ENCODE measurements around the gene RAP1GAP.

Gene RAP1GAP

DNA sequence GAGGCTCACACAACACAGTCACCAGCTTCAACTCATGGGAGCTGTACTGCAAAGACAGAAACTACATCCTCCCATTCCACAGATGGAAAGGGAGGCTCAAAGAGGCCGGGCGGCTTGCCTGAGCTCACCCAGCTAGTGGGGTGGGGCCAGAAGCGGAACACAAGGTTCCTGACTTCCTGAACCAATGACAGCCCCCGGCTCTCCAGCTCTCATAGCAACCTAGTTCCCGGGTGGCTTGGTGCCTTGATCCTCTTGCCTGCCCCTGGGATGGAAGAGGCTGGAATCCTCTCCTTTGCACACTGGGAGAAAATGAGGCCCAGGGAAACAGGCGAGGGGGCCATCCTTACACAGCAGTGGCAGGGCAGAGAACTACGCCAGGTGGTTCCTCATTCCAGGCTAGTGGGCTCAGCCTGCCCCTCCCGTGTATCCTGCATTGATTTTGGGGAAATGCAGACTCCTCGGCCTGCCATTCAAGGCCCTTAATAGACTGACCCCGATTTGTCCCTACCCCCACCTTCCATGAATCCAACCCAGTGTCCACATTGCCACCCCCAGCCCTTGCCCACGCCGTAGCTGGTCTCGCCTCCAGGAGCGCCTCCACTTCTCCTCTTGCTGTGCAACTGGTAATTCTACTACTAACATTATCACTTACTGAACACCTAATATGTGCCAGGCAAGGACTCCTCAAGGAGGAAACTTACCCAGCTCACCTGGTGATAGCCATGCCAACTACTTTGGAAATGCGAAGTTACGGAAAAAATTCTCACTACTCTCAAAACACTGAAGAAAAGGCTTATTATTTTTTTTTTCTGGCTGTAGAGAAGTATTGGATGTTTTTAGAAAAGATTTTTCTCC, 5.0 kb downstream of the RAP1GAP start:
- in situ Hi-C loops (cut with MboI; ENCODE audit: low sequenced_read_pairs): loop anchor here (25.0 kb wide), 1 partner anchor 298 kb away; no protein-coding TSS in a partner anchor

DNA sequence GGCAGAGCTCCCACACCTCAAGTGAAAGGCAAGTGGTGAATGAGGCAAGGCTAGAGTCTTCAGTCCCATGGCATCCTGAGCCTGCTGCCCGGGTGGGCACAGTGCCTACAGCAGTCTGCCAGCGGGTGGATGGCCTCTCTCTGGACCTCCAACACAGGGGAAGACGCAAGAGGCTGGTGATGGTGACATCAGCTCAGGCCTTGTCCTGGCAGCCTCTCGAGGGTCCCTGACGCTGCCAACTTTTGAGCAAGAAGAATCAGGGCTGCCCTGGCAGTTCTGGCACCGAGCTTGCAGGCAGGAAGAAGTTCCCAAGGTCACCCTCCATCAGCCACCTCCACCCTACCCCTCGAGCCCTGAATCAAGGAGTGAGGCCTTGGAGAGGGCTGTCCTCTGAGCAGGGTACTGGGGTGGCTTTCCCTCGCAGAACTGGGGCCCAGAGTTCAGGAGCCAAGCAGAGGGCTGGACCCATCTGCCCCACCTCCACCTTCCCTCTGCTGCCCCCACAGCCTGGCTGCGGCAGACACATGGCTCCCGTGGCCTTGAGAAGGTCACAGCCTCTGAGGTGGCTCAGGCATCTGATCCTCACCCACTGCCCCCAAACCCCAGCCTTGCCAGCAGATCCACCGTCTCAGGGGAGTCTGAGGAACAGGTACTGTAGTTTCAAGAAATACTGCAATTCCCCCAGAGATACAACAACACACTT, 5.8 kb downstream of the RAP1GAP start:
- in situ Hi-C loops (cut with MboI; ENCODE audit: low sequenced_read_pairs): loop anchor here (25.0 kb wide), 1 partner anchor 299 kb away; no protein-coding TSS in a partner anchor

DNA sequence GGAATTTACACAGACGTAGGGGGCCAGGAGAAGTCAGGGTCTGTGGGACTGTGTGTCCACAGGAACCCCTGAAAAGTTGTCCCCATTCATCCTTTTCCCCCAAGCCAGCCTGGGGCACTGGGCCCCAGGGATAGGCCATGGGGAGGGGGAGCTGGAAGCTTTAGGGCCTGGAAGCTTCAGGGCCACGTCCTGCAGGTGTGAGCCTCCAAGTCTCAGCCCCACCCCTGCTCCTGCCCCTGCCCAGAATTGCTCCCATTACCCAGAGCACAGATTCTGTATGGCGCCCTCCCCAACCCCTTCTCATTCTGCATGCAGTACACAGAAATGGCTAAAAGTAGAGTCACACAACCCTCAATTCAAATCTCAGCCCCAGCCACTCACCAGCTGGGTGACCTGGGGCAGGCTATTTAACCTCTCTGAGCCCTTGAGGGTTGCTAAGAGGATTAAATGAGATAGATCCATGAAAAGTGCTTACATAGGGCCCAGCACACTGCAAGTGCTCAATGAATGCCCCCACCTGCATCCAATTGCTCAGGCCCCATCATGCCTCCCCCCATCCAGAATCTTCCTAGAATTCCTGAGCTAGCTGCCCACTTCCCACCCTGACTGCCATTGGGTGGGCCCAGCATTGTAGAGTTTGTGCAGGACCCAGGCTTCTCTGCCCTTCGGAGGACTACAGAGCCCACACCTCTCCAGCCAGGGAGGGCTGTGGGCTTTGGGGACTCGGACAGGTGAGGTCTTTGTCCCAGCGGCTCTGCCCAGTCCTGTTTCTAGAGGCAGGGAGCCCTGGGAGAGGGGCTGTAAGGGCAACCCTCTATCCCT, 6.5 kb downstream of the RAP1GAP start:
- in situ Hi-C loops (cut with MboI; ENCODE audit: low sequenced_read_pairs): loop anchor here (25.0 kb wide), 1 partner anchor 300 kb away; no protein-coding TSS in a partner anchor

DNA sequence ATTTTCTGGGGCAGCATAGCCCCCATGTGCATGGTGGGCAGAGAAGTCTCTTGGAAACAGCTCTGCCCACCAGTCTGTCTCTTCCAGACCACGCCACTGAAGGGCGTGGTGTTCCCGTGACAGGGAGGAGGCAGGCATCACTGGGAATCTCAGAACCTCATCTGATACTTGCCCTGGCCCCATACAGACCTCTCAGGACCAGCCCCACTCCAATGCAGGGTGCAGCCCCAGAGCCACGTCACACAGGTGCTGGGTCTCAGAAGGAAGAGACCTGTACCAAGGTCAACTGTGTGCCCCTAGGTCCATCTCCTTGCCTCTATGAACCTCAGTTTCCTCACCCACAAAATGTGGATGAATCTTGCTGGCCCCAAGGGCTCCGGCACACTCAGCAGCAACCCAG, 7.3 kb downstream of the RAP1GAP start:
- in situ Hi-C loops (cut with MboI; ENCODE audit: low sequenced_read_pairs): loop anchor here (25.0 kb wide), 1 partner anchor 300 kb away; no protein-coding TSS in a partner anchor

DNA sequence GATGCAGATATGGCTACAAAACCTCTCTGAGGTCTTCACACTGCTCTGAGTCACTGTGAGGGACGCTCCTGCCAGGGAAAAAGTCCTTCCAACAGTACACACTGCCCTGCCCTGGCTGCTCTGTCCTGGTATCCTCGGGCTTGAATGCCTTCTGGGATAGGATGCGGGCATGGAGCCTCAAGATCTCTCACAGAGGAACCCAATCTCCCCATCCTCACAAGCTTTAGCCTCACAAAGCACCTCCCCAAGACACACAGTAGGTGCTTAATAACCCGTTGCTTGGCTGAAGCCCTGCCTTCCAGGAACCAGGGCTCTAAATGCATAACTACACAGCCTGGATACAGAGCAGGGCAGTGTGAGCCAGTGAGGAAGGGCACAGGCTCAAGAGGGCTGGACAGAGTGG, 9.2 kb downstream of the RAP1GAP start:
- in situ Hi-C loops (cut with MboI; ENCODE audit: low sequenced_read_pairs): loop anchor here (25.0 kb wide), 1 partner anchor 302 kb away; no protein-coding TSS in a partner anchor

DNA sequence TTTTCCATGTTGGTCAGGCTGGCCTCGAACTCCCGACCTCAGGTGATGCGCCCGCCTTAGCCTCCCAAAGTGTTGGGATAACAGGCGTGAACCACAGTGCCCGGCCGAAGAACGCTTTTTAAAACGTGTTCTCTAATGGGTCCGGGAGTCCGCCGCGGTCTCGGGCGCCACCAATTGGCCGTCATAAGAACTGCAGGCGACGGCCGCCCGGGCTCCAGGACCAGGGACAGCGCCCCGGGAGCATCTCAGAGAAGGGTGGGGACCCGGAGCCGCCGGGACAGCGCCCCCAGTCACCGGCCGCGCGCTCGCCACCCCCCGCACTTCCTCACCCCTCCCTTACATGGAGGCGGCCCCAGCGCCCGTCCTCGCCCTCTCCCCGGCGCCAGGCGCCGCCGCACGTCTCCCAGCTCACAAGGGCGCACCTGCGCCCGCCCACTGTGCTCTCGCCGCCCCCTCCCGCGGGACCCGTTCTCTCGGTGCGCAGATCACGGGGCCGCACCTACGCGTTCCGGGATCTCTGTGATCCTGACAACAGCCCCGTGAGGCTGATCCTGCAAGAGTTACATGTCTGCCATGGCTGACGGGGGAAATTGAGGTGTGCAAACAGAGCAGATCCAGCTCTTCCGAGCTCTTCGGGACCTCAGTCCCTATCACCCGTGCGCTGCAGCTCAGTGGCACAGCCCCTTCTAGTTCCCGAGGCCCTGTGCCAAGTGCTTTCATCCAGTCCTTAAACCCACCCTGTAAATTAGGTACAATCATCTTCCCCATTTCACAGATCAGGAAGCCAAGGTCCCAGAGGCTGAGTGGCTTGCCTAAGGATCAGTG, 9.8 kb downstream of the RAP1GAP start:
- in situ Hi-C loops (cut with MboI; ENCODE audit: low sequenced_read_pairs): loop anchor here (25.0 kb wide), 1 partner anchor 303 kb away; no protein-coding TSS in a partner anchor

DNA sequence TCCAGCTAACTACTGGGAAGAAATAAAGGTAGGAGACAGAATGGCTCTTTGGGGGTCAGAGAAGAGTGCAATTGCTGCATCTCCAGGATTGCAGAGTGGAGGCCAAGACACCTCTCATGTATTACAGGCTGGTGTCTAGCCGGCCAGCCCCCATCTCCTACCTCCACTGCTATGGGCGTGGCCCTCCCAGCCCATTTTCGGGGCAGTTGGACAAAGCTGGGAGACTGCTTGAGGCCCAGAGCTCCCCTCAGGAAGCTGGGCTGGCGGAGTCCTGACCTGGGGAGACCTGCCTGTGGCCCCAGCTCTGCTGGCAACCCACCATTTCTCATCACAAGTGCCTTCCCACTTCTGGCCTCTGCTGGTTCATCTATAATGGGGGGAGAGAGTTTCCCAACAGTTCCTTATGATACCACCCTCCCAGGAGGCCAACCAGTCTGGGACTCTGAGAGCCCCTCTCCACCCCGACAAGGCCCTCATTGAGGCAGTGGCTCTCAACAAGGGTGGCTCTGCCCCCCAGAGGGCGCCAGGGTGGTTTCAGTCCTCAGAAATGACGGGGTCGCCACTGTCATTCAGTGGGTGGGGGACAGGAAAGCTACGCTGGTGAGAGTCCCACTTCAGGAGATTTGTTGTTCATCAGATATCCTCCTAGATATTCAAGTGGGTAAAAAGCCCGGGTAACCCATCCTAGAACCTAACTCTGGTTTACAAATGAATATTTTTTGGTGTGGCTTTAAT, 11.5 kb downstream of the RAP1GAP start:
- in situ Hi-C loops (cut with MboI; ENCODE audit: low sequenced_read_pairs): loop anchor here (25.0 kb wide), 1 partner anchor 305 kb away; no protein-coding TSS in a partner anchor

DNA sequence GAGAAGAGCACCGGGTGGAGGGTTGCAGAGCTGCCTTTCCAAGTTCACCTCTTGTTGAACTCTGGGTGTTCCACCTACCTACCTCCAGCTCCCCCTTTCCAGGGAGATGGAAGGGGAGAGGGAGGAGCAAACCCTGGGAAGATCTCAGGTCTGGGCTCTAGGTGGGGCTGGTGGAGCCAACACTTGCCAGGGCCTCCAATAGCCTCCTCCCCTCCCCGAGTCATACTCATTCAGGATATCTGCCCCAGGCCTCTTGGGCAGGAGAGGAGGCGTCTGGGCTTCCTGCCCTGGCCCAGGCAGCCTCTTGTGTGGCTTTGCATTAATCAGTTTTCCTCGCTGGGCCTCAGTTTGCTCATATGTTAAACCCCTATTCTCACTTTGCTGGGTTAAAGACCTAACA, 13.4 kb downstream of the RAP1GAP start:
- in situ Hi-C loops (cut with MboI; ENCODE audit: low sequenced_read_pairs): loop anchor here (25.0 kb wide), 1 partner anchor 307 kb away; no protein-coding TSS in a partner anchor

DNA sequence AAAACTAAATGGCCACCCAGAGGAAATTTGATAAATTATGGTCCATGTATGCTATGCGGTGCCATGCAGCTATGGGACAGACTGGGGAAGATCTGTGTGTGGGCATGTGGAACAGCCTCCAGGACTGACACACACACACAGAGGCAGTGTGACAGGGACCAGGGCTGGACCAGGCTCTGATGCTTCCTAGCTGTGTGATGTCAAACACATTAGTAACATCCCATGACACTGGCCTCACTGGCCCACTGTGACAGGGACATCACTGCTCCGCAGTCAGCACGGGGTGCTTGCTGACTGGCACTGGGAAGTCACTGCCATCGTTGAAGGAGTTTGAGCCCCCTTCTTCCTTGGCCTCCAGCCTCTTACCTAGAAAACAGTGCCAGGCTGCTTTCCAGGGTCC, 13.9 kb downstream of the RAP1GAP start:
- in situ Hi-C loops (cut with MboI; ENCODE audit: low sequenced_read_pairs): loop anchor here (25.0 kb wide), 1 partner anchor 307 kb away; no protein-coding TSS in a partner anchor

DNA sequence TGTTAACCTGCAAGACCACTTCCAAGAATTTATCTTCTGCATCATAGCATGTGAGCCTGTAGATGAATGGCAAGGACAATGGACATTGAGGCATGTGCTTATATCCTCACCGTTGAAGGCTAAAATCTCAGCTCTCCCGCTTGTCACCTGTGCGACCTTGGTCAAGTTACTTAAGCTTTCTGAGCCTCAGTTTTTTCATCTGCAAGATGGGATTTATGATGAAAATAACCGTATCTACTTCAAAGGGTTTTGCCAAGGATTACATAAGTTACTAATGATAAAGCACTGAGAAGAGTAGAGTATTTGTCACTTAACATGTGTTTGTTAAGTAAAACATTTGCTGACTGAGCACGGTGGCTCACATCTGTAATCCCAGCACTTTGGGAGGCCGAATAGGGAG, 14.9 kb downstream of the RAP1GAP start:
- in situ Hi-C loops (cut with MboI; ENCODE audit: low sequenced_read_pairs): loop anchor here (25.0 kb wide), 1 partner anchor 308 kb away; no protein-coding TSS in a partner anchor

DNA sequence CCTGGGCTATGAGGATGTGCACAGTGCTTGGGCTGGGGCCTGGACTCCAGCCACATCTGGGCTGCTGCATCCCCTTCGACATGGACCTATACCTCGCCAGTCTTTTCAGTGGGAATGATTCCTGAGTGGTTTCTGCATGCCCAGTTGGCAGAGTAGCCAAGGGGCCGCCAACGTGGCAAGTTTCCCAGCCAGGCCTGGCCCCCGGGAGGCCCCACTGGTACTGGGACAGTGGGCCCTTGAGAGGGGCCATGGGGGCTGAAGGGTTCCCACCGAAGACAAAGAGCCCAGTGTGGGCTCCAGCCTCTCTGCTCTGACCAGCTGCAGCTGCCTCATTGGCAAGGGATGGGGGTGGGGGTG, 15.4 kb downstream of the RAP1GAP start:
- in situ Hi-C loops (cut with MboI; ENCODE audit: low sequenced_read_pairs): loop anchor here (25.0 kb wide), 1 partner anchor 309 kb away; no protein-coding TSS in a partner anchor

DNA sequence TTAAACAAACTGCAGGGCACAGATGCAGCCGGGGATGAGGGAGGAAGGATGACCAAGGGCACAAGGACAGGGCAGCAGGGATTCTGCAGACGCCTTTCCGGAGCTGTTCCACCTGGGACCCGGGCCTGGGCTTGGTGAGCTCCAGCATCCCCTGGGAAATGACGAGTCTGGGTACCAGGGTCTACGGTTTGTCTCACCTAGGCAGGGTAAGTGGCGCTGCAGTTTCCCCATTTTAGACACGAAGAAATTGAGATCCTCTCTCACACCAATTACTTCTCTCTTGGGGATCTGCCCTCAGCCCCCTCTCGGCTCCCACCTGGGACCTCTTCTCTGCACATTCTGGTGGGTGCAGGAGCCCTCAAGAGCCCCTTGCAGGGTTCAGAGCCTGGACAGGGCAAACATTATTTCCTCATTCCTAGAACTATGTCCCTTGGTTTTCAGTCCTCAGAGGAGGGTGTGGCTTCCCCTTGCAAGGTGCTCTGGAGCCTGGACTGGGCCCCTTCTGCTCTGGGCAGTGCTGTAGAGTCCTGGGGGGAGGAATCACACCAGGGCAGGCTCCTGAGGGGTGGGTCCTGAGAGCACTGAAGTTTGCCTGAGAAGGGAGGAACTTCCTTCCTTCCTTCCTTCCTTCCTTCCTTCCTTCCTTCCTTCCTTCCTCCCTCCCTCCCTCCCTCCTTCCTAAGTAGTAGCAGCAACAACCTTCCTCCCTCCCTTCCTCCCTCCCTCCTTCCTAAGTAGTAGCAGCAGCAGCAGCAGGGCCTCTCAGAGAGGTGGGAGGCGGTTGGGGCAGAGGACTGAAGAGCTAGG, 16.0 kb downstream of the RAP1GAP start:
- in situ Hi-C loops (cut with MboI; ENCODE audit: low sequenced_read_pairs): loop anchor here (25.0 kb wide), 1 partner anchor 309 kb away; no protein-coding TSS in a partner anchor

DNA sequence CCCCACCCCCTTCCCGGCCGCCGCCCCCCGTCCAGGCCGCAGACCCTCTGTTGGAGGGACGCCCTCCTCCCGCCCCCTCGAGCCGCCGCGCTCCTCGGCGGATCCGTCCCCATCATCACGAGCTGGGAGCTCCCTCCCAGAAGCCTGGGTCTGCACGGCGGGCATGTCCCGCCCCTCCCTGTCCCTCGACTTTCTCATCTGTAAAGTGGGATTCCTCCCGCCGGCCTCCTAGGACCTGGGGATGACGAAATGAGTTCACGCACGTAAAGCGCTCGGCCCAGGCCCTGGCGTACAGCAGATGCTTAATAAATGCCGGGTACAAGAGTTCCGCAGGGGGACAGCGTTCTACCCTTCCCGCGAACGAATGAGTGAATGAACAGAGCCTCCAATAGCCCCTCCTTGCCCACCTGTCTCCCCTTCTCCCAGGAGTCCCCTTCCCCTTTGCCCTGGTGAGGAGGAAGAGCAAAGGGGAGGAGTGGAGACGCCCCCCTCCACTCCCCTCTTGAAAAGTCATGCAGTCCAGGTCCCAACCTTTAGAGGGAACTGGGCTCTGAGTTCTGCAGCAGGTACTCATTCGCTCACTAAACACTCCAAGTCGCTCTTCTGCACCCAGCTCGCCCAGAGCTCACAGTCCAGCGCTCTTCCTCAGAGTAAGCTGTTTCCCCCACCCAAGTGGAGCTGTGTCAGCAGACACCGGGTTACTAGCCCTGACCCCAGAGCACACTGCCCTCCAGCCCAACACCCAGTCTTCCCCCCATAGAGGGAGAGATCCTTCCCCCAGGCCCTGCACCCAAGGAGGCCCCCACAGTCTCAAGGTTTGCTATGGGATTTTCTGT, 16.8 kb downstream of the RAP1GAP start:
- in situ Hi-C loops (cut with MboI; ENCODE audit: low sequenced_read_pairs): loop anchor here (25.0 kb wide), 1 partner anchor 310 kb away; no protein-coding TSS in a partner anchor

DNA sequence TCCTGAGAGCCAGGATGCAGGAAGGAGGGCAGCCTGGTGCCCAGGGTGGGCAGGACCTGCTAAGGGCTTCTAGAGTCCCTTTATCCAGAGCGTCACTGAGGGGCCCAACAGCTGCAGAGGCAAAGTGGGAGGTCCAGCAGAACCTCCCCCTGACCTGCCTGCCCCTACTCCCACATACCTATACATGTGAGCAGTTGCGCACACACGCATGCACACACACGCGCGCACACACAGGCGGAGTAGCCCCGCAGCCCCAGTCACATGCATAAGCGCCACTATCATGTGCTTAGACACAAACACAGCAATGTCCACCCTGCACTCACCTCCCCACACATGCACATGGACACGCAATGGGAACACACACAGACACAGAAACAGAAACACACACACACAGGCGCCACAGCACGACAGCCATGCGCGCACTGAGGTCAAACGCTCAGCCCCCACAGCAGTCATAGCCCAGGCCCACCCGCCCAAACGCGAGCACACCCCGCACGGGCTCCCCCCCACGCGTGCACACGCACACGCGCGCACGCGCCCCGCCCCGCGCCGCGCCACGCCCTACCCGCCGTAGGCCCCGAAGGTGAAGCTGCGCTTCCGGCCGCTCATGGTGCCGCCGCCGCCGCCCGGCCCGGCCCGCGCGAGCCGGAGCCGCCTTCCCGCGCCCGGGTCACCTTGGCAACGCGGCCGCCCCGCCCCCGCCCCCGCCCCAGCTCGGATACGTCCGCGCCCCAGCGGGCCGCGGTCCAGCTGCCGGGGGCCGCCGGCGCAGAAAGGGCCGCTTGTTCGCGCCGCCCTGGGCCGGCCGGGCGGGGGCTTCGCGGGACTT, 17.7 kb downstream of the RAP1GAP start:
- in situ Hi-C loops (cut with MboI; ENCODE audit: low sequenced_read_pairs): loop anchor here (25.0 kb wide), 1 partner anchor 311 kb away; no protein-coding TSS in a partner anchor

DNA sequence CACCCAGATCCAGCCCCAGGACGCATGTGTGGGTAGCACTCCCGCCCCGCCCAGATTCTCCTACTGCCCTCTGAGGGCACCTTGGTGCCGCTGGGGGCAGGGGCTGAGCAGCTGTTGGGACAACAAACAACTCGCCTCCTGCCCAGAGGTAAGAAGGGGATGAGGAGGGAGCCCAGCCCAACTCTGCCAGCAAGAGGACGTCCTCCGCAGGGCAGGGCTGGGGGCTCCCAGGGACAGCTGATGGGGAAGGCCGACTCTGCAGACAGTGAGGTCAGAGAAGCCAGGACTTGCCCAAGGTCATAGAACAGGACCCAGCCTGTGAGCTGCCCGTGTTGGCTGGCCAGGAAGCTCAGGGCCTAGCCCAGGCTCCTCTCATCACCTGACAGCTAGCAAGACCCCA, 18.8 kb downstream of the RAP1GAP start:
- in situ Hi-C loops (cut with MboI; ENCODE audit: low sequenced_read_pairs): loop anchor here (25.0 kb wide), 1 partner anchor 312 kb away; no protein-coding TSS in a partner anchor

DNA sequence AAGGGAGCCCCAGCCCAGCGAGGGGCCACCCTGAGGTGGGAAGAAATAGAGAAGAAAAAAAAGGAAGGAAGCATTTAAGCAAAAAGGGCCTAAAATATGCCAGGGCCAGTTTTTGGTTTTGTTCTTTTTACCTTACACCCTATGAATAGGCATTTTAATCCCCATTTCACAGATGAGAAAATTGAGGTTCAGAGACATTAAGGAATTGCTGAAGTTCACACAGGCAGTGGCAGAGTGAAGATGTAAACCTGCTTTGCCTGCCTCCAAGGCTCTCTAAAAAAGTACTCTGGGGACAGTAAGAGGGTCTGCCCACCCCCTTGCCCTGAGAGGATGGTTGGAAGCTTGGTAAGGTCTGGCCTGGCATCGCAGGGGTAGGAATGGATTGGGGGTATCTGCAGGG, 19.8 kb downstream of the RAP1GAP start:
- in situ Hi-C loops (cut with MboI; ENCODE audit: low sequenced_read_pairs): no loop called here
